Ascending aorta (tissue), 2 donors: ENCODE measurements around the gene TMIE. TPM values are rescaled to one million over a fixed set of nuclear protein-coding genes. Genes with fewer than 3 reads are reported as not detected.

ENCODE experiments used
- DNase-seq, 2 donors: peaks; one replicate each; pipeline ENCODE4 v3.0.0-alpha.2; 2019; ENCODE audit warnings: low spot score in 2 of 2
- H3K27ac ChIP-seq, 2 donors: fragments of 200-600 bp; sonication (generic); one replicate each; pipeline ENCODE4 v1.5.1; 2016 to 2017; ENCODE audit warnings: mild to moderate bottlenecking in 1 of 2
- H3K27me3 ChIP-seq: fragments of 200-600 bp; sonication (generic); one replicate; pipeline ENCODE4 v1.5.1; 2017
- H3K36me3 ChIP-seq, 2 donors: fragments of 200-600 bp; sonication (generic); one replicate each; pipeline ENCODE4 v1.5.1; 2016
- H3K4me1 ChIP-seq, 2 donors: fragments of 200-600 bp; sonication (generic); one replicate each; pipeline ENCODE4 v1.5.1; 2016 to 2017; ENCODE audit warnings: mild to moderate bottlenecking in 1 of 2
- H3K4me3 ChIP-seq, 2 donors: fragments of 200-600 bp; sonication (generic); one replicate each; pipeline ENCODE4 v1.5.1; 2016 to 2017; ENCODE audit warnings: mild to moderate bottlenecking in 1 of 2
- H3K9me3 ChIP-seq, 2 donors: fragments of 200-600 bp; sonication (generic); one replicate each; pipeline ENCODE4 v1.5.1; 2016
- CTCF ChIP-seq, 3 experiments: fragments of 200-600 bp in 2 of 3; fragments of 450-650 bp in 1 of 3; sonication (generic) in 2 of 3; IDR thresholded peaks; one replicate each; pipeline ENCODE4 v1.5.1; 2016 to 2019; ENCODE audit warnings: antibody characterized with exemption in 3 of 3, mild to moderate bottlenecking in 1 of 3, moderate library complexity in 1 of 3
- intact Hi-C: fragments of 100-400 bp; cut with DNase I; formaldehyde crosslinking; loops from one replicate; pipeline ENCODE4 v1.15.1; 2023
- total RNA-seq: library from RNA; depleted of rRNA; stranded (reverse); fragments of >200 nt; gene quantifications from one replicate; pipeline ENCODE4 v1.1.0, GENCODE V29; 2016

Gene TMIE
- total RNA-seq, 1 donor from 2014 or later: 8.5 TPM

- Histone ChIP-seq H3K9me3 (no peaks in the 10 kb centered on the region), H3K4me1 (peaks cover 21 to 52% of the 10 kb centered on the region in 2 donors), H3K27me3 (no peaks in the 10 kb centered on the region), H3K27ac (peak overlapping the region; percentile 83 to 93), H3K4me3 (peak overlapping the region; percentile 74 to 89), H3K36me3 (no peaks in the 10 kb centered on the region)
- DNase-seq: no peak
- no peak for TF ChIP-seq CTCF (IDR thresholded peaks at IDR 0.05)
- intact Hi-C loops: no loop called here
Measured at GRCh38 chr3:46693892-46694226, 7.3 kb upstream of the TMIE start.

DNA sequence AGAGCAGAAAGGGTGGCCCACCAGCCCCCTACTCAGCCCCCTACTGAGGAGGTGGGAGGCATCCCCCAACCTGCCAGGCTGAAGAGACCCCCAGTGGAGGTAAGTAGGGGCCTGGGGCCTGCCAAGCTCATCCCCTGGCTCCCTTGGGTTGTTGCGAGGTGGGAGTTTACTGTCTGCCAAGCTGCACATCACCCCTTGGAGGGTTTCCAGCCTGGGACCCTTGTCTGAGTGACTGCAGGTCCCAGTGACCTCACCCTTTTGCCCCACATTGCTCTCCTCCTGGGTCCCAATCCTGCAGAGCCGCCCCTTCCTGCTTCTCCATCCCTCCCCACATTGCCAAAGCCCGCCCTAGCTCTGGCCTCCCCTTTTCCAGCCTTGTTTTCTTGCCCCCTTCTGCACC is 6.7 kb upstream of the TMIE start:
- TF ChIP-seq CTCF (IDR thresholded peaks at IDR 0.05): no peak
- Histone ChIP-seq H3K9me3 (no peaks in the 10 kb centered on the region), H3K4me1 (peaks cover 21 to 52% of the 10 kb centered on the region in 2 donors), H3K27ac (peak overlapping the region; percentile 83 to 93), H3K27me3 (no peaks in the 10 kb centered on the region), H3K36me3 (no peaks in the 10 kb centered on the region), H3K4me3 (peak overlapping the region in 1 of 2 donors; percentile 89)
- intact Hi-C loops: no loop called here
- no peak for DNase-seq

DNA sequence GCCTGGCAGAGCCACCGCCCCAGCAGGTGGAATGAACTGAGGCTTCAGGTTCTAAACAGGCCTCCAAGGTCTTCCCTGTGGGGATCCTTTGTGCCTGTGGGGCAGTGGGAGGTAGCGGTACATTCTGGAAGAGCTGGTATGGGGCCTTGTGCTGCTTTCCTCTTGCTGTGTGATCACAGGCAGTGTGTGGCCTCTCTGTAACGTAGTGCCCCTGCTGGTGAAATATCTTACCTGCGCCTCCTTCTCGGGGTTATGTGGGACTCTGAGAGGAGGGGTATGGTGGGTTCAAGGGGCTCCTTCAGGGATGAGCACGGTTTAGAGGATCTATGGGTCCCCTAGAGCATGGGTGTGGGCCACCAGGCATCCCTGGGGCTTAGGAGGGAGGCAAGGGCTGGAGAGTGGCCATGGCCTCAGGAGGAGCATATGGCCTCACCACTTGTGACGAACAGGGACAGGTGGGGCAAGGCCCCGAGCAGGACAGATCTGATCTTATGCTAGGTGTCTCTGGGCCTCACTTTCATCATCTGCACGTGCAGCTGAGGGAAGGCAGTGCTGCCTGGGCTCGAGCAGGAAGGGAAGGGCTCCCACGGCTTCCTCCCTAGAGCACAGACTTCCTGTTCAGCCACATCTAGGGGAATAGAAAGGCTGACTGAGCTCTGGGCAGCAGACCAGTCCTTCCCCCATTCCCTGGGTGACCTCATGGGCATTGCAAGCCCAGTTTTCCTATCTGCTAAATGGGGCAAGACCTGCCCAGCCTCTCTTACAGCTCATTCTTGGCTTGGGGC is 5.8 kb upstream of the TMIE start:
- no peaks in the 10 kb centered on the region for H3K9me3 ChIP-seq
- H3K36me3 ChIP-seq: no peaks in the 10 kb centered on the region
- no peak overlapping the region for H3K4me3 ChIP-seq
- H3K4me1 ChIP-seq: peaks cover 25 to 56% of the 10 kb centered on the region in 2 donors
- DNase-seq: peak; percentile 64 to 80
- peak in 1 of 3 experiments; percentile 16 for TF ChIP-seq CTCF (IDR thresholded peaks at IDR 0.05)
- intact Hi-C loops: no loop called here
- H3K27me3 ChIP-seq: no peaks in the 10 kb centered on the region
- H3K27ac ChIP-seq: peak overlapping the region; percentile 83 to 93

DNA sequence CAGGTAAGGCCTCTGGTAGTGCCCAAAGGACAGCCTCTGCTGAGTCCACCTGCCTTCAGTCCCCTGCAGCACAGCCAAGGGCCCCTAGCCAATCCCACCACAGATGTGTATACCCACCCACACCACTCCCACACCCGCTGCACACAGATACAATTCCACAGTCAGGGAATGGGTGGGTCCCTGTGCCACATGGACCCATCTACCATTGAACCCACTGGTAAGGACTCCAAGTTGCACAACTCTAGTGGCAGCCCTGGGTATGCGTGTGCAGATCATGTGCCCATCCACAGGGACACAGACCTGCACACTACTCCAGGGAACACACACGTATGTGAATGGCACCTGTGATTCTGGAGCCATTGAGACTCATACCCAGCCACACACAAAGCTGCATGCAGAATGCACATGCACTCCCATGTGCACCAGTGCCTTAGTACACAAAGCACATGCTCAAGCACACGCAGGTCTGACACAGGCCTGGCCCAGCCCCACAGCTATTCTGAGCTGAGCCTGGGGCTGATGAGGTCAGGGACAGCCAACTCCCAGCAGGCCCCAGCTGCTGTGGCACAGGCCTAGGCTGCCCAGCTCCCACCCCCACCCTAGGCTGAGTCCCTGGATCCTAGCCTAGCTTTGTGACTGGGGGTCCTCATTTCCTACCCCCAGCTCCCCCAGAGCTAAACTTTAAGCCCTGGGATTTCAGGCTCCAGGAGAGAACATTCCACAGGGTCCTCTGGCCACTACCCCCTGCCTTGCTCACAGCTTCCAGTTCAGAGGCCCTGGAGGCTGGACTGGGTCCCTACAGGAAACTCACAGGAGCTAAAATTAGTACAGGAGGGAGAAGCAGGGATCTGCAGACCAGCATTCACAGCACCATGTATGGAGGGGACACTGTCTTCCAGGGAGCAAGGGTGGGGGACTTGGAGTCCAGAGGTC is 5.0 kb upstream of the TMIE start:
- peak overlapping the region; percentile 83 to 93 for H3K27ac ChIP-seq
- H3K4me1 ChIP-seq: peaks cover 28 to 57% of the 10 kb centered on the region in 2 donors
- peak in 1 of 3 experiments; percentile 22 for TF ChIP-seq CTCF (IDR thresholded peaks at IDR 0.05)
- intact Hi-C loops: no loop called here
- no peaks in the 10 kb centered on the region for H3K27me3 ChIP-seq
- H3K4me3 ChIP-seq: no peak overlapping the region
- peak in 1 of 2 donors; percentile 77 for DNase-seq
- no peaks in the 10 kb centered on the region for H3K9me3 ChIP-seq
- H3K36me3 ChIP-seq: no peaks in the 10 kb centered on the region

GRCh38 chr3:46699676-46700523 is 1.3 kb upstream of the TMIE start:
- no peaks in the 10 kb centered on the region for H3K9me3 ChIP-seq
- H3K4me3 ChIP-seq: no peak overlapping the region
- peak overlapping the region in 1 of 2 donors; percentile 17 for H3K27ac ChIP-seq
- H3K4me1 ChIP-seq: peaks cover 17 to 39% of the 10 kb centered on the region in 2 donors
- DNase-seq: peak in 1 of 2 donors; percentile 81
- intact Hi-C loops: loop anchor here (5.0 kb wide), 2 partner anchors 147 to 622 kb away; no protein-coding TSS in a partner anchor
- no peak for TF ChIP-seq CTCF (IDR thresholded peaks at IDR 0.05)
- no peaks in the 10 kb centered on the region for H3K27me3 ChIP-seq
- no peaks in the 10 kb centered on the region for H3K36me3 ChIP-seq
